A549 (cell line): ENCODE results near the gene ADISSP. TPM values are rescaled to one million over a fixed set of nuclear protein-coding genes. Genes with fewer than 3 reads are reported as not detected.
A peak's percentile ranks its signal among the peaks of the same experiment; 100 is the strongest.

ENCODE experiments used
- ATAC-seq, 2 experiments: fragments of 200-7000 bp in 1 of 2; fragments of >200 bp in 1 of 2; cut with Nextera tagmentation in 1 of 2; cut with Tn5 transposase in 1 of 2; 3 replicates each; pipeline versions ENCODE4 v1.8.0 to v1.9.1; 2018 to 2020; ENCODE audit warnings: mild to moderate bottlenecking in 1 of 2, moderate library complexity in 1 of 2
- CTCF ChIA-PET: fragments of 300-600 bp; sonication (Branson Sonifier 250); formaldehyde crosslinking; extraction: SDS; loops from one replicate; lab custom pipeline; 2021; ENCODE audit warnings: antibody characterized with exemption, inconsistent platforms; lab: Yijun Ruan, JAX
- POLR2A ChIA-PET: fragments of 350-600 bp; formaldehyde crosslinking; extraction: SDS; loops from one replicate; lab custom pipeline; 2021; ENCODE audit warnings: antibody characterized with exemption, inconsistent platforms; lab: Yijun Ruan, JAX
- DNase-seq, 2 experiments: peaks; one replicate each; pipeline versions ENCODE4 v3.0.0 to v3.0.0-alpha.2; 2011 to 2016; ENCODE audit warnings: low read depth in 1 of 2, low spot score in 1 of 2
- FAIRE-seq: peaks from 2 replicates; lab custom pipeline; 2011; peaks lifted over from hg19 to GRCh38; lab: Jason Lieb, UNC
- H3K27ac ChIP-seq, 2 experiments: fragments of >200 bp; sonication (Bioruptor Twin); formaldehyde crosslinking; 3 replicates each; pipeline ENCODE4 v1.5.1; 2016 to 2017
- H3K4me1 ChIP-seq: fragments of >200 bp; sonication (Bioruptor Twin); formaldehyde crosslinking; 3 replicates; pipeline ENCODE4 v1.6.1; 2016
- H3K4me2 ChIP-seq: fragments of >200 bp; sonication (Bioruptor Twin); formaldehyde crosslinking; 3 replicates; pipeline ENCODE4 v1.6.1; 2016
- H3K4me3 ChIP-seq: fragments of >200 bp; sonication (Bioruptor Twin); formaldehyde crosslinking; 3 replicates; pipeline ENCODE4 v1.5.1; 2016
- H3K9me3 ChIP-seq: fragments of >200 bp; sonication (Bioruptor Twin); formaldehyde crosslinking; 3 replicates; pipeline ENCODE4 v1.6.1; 2016
- CEBPB ChIP-seq, 2 experiments: fragments of >200 bp in 1 of 2; sonication (Bioruptor Twin) in 1 of 2; formaldehyde crosslinking in 1 of 2; IDR thresholded peaks; 2 replicates each; pipeline ENCODE4 v1.6.1; 2012 to 2016
- CTCF ChIP-seq: fragments of >200 bp; sonication (Bioruptor Twin); formaldehyde crosslinking; IDR thresholded peaks from 3 replicates; pipeline ENCODE4 v1.5.1; 2016
- E2F6 ChIP-seq: IDR thresholded peaks from 2 replicates; pipeline ENCODE4 v1.6.1; 2012; ENCODE audit warnings: low read depth, borderline replicate concordance
- EHF ChIP-seq: fragments of 250-450 bp; sonication (Bioruptor Pico); IDR thresholded peaks from 2 replicates; pipeline ENCODE4 v1.5.0; 2020; ENCODE audit warnings: mild to moderate bottlenecking
- EHMT2 ChIP-seq: fragments of 200-600 bp; sonication (generic); IDR thresholded peaks from 2 replicates; pipeline ENCODE4 v1.6.1; 2016; ENCODE audit warnings: antibody characterized with exemption, low read depth, mild to moderate bottlenecking, moderate library complexity
- HOXB13 ChIP-seq: fragments of 250-450 bp; sonication (Bioruptor Pico); IDR thresholded peaks from 2 replicates; pipeline ENCODE4 v1.5.0; 2020; ENCODE audit warnings: low read depth, mild to moderate bottlenecking, moderate library complexity
- JUN ChIP-seq, 2 experiments: fragments of >200 bp; sonication (Bioruptor Twin); formaldehyde crosslinking; IDR thresholded peaks; 2 replicates in 1 of 2; 3 replicates in 1 of 2; pipeline ENCODE4 v1.6.1; 2016 to 2017
- MAX ChIP-seq: IDR thresholded peaks from 2 replicates; pipeline ENCODE4 v1.6.1; 2012
- MAZ ChIP-seq: fragments of 150-350 bp; IDR thresholded peaks from 2 replicates; pipeline ENCODE4 v1.6.1; 2014; ENCODE audit warnings: antibody characterized with exemption, low read depth, low read length, borderline replicate concordance
- PBX3 ChIP-seq: IDR thresholded peaks from 2 replicates; pipeline ENCODE4 v1.6.1; 2012
- POLR2A ChIP-seq: IDR thresholded peaks from 2 replicates; pipeline ENCODE4 v1.6.1; 2012; ENCODE audit warnings: mild to moderate bottlenecking, low read length
- RAD21 ChIP-seq, 2 experiments: fragments of >200 bp in 1 of 2; sonication (Bioruptor Twin) in 1 of 2; formaldehyde crosslinking in 1 of 2; IDR thresholded peaks in 1 of 2; conservative IDR thresholded peaks in 1 of 2; 2 replicates in 1 of 2; 3 replicates in 1 of 2; pipeline ENCODE4 v1.6.1; 2012 to 2018; ENCODE audit warnings: inconsistent platforms in 1 of 2
- RARB ChIP-seq: fragments of 250-450 bp; sonication (Bioruptor Pico); IDR thresholded peaks from 2 replicates; pipeline ENCODE4 v1.8.0; 2021; ENCODE audit warnings: mild to moderate bottlenecking, moderate library complexity
- RCOR1 ChIP-seq: fragments of 150-350 bp; IDR thresholded peaks from 2 replicates; pipeline ENCODE4 v1.6.1; 2014; ENCODE audit warnings: antibody characterized with exemption, low read length, low read depth
- RFX5 ChIP-seq: fragments of 450-650 bp; IDR thresholded peaks from 2 replicates; pipeline ENCODE4 v1.7.1; 2014; ENCODE audit warnings: antibody characterized with exemption, mild to moderate bottlenecking, moderate library complexity
- RNF2 ChIP-seq: fragments of 200-600 bp; sonication (generic); IDR thresholded peaks from 2 replicates; pipeline ENCODE4 v1.6.1; 2016; ENCODE audit warnings: low read depth, mild to moderate bottlenecking, antibody characterized with exemption, moderate library complexity, borderline replicate concordance
- SMC3 ChIP-seq: fragments of >200 bp; sonication (Bioruptor Twin); formaldehyde crosslinking; IDR thresholded peaks from 3 replicates; pipeline ENCODE4 v1.6.1; 2018; ENCODE audit warnings: inconsistent platforms
- SREBF2 ChIP-seq: fragments of 450-650 bp; IDR thresholded peaks from 2 replicates; pipeline ENCODE4 v1.6.1; 2014; ENCODE audit warnings: mild to moderate bottlenecking, moderate library complexity
- ZC3H11A ChIP-seq: fragments of 450-650 bp; IDR thresholded peaks from 2 replicates; pipeline ENCODE4 v1.6.1; 2014; ENCODE audit warnings: antibody characterized with exemption, mild to moderate bottlenecking
- WGBS: methylation state at CpG from one replicate; pipeline ENCODE4 v1.1.6; 2017; ENCODE audit errors: missing lambda C conversion rate; 5-methylcytosine and 5-hydroxymethylcytosine counted together
- polyA plus RNA-seq, 4 experiments: library from polyadenylated mRNA; depleted of rRNA in 3 of 4; stranded (reverse); fragments of >200 nt; fragmentation: RNase III in 1 of 4; extraction: RNeasy Plus Mini Kit Qiagen cat#74134 plus additional on column Dnase treatment in 1 of 4; gene quantifications; 2 replicates in 3 of 4; 3 replicates in 1 of 4; pipeline ENCODE4 v1.2.3, GENCODE V29; 2011 to 2017
- TF ChIP-seq, protein P1 (sequence below): fragments of 200-600 bp; sonication (generic); IDR thresholded peaks from 2 replicates; pipeline ENCODE4 v1.6.1; 2016; ENCODE audit warnings: antibody characterized with exemption, mild to moderate bottlenecking, moderate library complexity

ADISSP gene
- polyA plus RNA-seq, 2 of the 4 experiments (the other 2 are of a cell fraction): 43.9 to 104 TPM

- H3K4me2 ChIP-seq: peak overlapping the region; percentile 97; the same call in 1 of the 3 replicates
- POLR2A ChIA-PET: interaction anchor here (0.6 to 0.7 kb wide), 2 partner anchors 35 to 63 kb away, joined by 3 to 10 read pairs; no protein-coding TSS in a partner anchor
- no peak for DNase-seq
- no peak overlapping the region for H3K4me3 ChIP-seq
- ATAC-seq: no peak
- H3K9me3 ChIP-seq: no peaks in the 10 kb centered on the region
- no peak for FAIRE-seq
- WGBS: 80% methylated on average over 2 of the region's 2 CpGs
- peaks cover 37% of the 10 kb centered on the region for H3K4me1 ChIP-seq
- H3K27ac ChIP-seq: no peak overlapping the region
- CTCF ChIA-PET: interaction anchor here (0.6 to 56.5 kb wide), 5 partner anchors 35 to 220 kb away, joined by 3 to 1634 read pairs (median 28); partner anchors contain the start of genes ADISSP and HSPA12B
- no peak for TF ChIP-seq EHMT2
- TF ChIP-seq CEBPB (IDR thresholded peaks at IDR 0.05): no peak
- no peak for TF ChIP-seq SREBF2
- no peak for TF ChIP-seq ZC3H11A
- TF ChIP-seq POLR2A: no peak
- TF ChIP-seq MAZ: no peak
- no peak for TF ChIP-seq PBX3
- no peak for TF ChIP-seq RAD21 (conservative IDR thresholded peaks at IDR 0.05 in 1 of 2, IDR thresholded peaks at IDR 0.05 in 1 of 2)
- no peak for TF ChIP-seq RFX5
- no peak for TF ChIP-seq MAX
- TF ChIP-seq E2F6: no peak
- TF ChIP-seq HOXB13 (CRISPR knock-in tag): no peak
- TF ChIP-seq EHF (CRISPR knock-in tag): no peak
- TF ChIP-seq, all 56 proteins: peak for 0
Observed at GRCh38 chr20:3783068-3783489, 15.5 kb upstream of the ADISSP start.

GRCh38 chr20:3782597-3782996 is 15.0 kb upstream of the ADISSP start:
- POLR2A ChIA-PET: interaction anchor here (0.6 to 1.6 kb wide), 2 partner anchors 63 to 105 kb away, joined by 10 to 12 read pairs; no protein-coding TSS in a partner anchor
- peaks cover 34% of the 10 kb centered on the region for H3K4me1 ChIP-seq
- TF ChIP-seq JUN (IDR thresholded peaks at IDR 0.05) (0 out of 5 replicates have a peak, but pooled peaks of 1 of the 2 experiments have one; percentile 5), RNF2 (no peak), CTCF (no peak)
- TF ChIP-seq, all 56 proteins: peak for 1
- Histone ChIP-seq H3K4me3 (no peak overlapping the region), H3K27ac (no peak overlapping the region), H3K4me2 (no peak overlapping the region), H3K9me3 (no peaks in the 10 kb centered on the region)
- CTCF ChIA-PET: interaction anchor here (1.6 to 56.5 kb wide), 5 partner anchors 35 to 105 kb away, joined by 5 to 1634 read pairs (median 28); partner anchors contain the start of genes ADISSP and HSPA12B
- FAIRE-seq (no peak), ATAC-seq (no peak), DNase-seq (no peak)
- WGBS: 90% methylated on average over 6 of the region's 6 CpGs

GRCh38 chr20:3781153-3781910 is 13.8 kb upstream of the ADISSP start, which contains the start of gene SPEF1:
TSS of gene SPEF1 (minus strand) at chr20:3781448. CDS start at chr20:3781287, 161 bp downstream.
- DNase-seq (peak; percentile 97 to 100), ATAC-seq (peak; percentile 67 to 83), FAIRE-seq (peak; percentile 100)
- peaks cover 28% of the 10 kb centered on the region for H3K4me1 ChIP-seq
- H3K4me3 ChIP-seq: peak within 1 kb of the TSS; percentile 47
- ChIA-PET POLR2A (interaction anchor here (0.7 to 2.1 kb wide), 10 partner anchors 13 to 218 kb away, joined by 3 to 26 read pairs (median 4); partner anchors contain the start of genes ADISSP, AP5S1 and CDC25B), CTCF (interaction anchor here (0.6 to 56.5 kb wide), 22 partner anchors 14 to 291 kb away, joined by 3 to 1634 read pairs (median 4); partner anchors contain the start of genes ADAM33, ADISSP, CDC25B and HSPA12B)
- H3K9me3 ChIP-seq: no peaks in the 10 kb centered on the region
- H3K4me2 ChIP-seq: peak within 1 kb of the TSS; percentile 94
- peak within 1 kb of the TSS in 1 of 2 experiments; percentile 23; a peak in 1 of 6 replicates for H3K27ac ChIP-seq
- 12% methylated on average over 28 of the region's 28 CpGs for whole genome bisulfite sequencing
- TF ChIP-seq RAD21 (conservative IDR thresholded peaks at IDR 0.05 in 1 of 2, IDR thresholded peaks at IDR 0.05 in 1 of 2): peak; percentile 66 to 70
- TF ChIP-seq HOXB13 (CRISPR knock-in tag): 0 out of 2 replicates have a peak, but pooled peaks have one; percentile 17
- TF ChIP-seq SMC3: peak; percentile 82
- peak; percentile 86 for TF ChIP-seq CTCF
- no peak for TF ChIP-seq ZC3H11A
- TF ChIP-seq EHF (CRISPR knock-in tag): peak; percentile 63; the same call in 1 of the 2 replicates
- TF ChIP-seq, protein P1, sequence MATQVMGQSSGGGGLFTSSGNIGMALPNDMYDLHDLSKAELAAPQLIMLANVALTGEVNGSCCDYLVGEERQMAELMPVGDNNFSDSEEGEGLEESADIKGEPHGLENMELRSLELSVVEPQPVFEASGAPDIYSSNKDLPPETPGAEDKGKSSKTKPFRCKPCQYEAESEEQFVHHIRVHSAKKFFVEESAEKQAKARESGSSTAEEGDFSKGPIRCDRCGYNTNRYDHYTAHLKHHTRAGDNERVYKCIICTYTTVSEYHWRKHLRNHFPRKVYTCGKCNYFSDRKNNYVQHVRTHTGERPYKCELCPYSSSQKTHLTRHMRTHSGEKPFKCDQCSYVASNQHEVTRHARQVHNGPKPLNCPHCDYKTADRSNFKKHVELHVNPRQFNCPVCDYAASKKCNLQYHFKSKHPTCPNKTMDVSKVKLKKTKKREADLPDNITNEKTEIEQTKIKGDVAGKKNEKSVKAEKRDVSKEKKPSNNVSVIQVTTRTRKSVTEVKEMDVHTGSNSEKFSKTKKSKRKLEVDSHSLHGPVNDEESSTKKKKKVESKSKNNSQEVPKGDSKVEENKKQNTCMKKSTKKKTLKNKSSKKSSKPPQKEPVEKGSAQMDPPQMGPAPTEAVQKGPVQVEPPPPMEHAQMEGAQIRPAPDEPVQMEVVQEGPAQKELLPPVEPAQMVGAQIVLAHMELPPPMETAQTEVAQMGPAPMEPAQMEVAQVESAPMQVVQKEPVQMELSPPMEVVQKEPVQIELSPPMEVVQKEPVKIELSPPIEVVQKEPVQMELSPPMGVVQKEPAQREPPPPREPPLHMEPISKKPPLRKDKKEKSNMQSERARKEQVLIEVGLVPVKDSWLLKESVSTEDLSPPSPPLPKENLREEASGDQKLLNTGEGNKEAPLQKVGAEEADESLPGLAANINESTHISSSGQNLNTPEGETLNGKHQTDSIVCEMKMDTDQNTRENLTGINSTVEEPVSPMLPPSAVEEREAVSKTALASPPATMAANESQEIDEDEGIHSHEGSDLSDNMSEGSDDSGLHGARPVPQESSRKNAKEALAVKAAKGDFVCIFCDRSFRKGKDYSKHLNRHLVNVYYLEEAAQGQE: no peak
- no peak for TF ChIP-seq RCOR1
- no peak for TF ChIP-seq RARB (CRISPR knock-in tag)
